Stimulated activated CD4-positive, alpha-beta T cell treated with anti-CD3 and anti-CD28 coated beads, Interleukin-4, amount 100 ng/mL, for 1 hour (primary cell): ENCODE data around the gene SMYD2.
"Not testable (repeated sequence)": the region's sequence is repeated elsewhere in the genome, so short reads cannot be mapped to it uniquely, and the experiment has no call there.

ENCODE experiments used
- DNase-seq: peaks from one replicate; pipeline ENCODE4 v3.0.0-alpha.2; 2020

SMYD2 gene

GRCh38 chr1:214271995-214272731 is 8.8 kb upstream of the SMYD2 start:
- DNase-seq, result no peak

- no peak for DNase-seq
These were observed 7.9 kb upstream of the SMYD2 start for GRCh38 chr1:214272964-214273533.

GRCh38 chr1:214275700-214276099 is 5.3 kb upstream of the SMYD2 start:
- not testable (repeated sequence) for DNase-seq

GRCh38 chr1:214276786-214277185 is 4.2 kb upstream of the SMYD2 start:
- no peak for DNase-seq

GRCh38 chr1:214277704-214278635 is 3.0 kb upstream of the SMYD2 start:
- no peak for DNase-seq

- peak; percentile 4 for DNase-seq
These were observed 456 bp upstream of the SMYD2 start for GRCh38 chr1:214280386-214281020.

GRCh38 chr1:214281720-214282629 is 1.0 kb downstream of the SMYD2 start:
- no peak for DNase-seq

- peak; percentile 7 for DNase-seq
These were observed 1.8 kb downstream of the SMYD2 start for GRCh38 chr1:214282630-214283242.

- DNase-seq, result no peak
These were observed 4.9 kb downstream of the SMYD2 start for GRCh38 chr1:214285610-214286440.

GRCh38 chr1:214287884-214288283 is 6.9 kb downstream of the SMYD2 start:
- DNase-seq, result no peak

GRCh38 chr1:214289574-214290272 is 8.8 kb downstream of the SMYD2 start:
- no peak for DNase-seq

GRCh38 chr1:214290424-214291037 is 9.6 kb downstream of the SMYD2 start:
- DNase-seq, result no peak

- DNase-seq, result no peak
These were observed 11.4 kb downstream of the SMYD2 start for GRCh38 chr1:214292322-214292721.

- DNase-seq, result no peak
These were observed 15.0 kb downstream of the SMYD2 start for GRCh38 chr1:214295934-214296333.

- DNase-seq, result no peak
These were observed 16.1 kb downstream of the SMYD2 start for GRCh38 chr1:214296860-214297745.

- no peak for DNase-seq
These were observed 19.3 kb downstream of the SMYD2 start for GRCh38 chr1:214300149-214300780.

GRCh38 chr1:214301526-214301925 is 20.6 kb downstream of the SMYD2 start:
- no peak for DNase-seq
